BJ (cell line): ENCODE data around the gene DTX3. TPM values are rescaled to one million over a fixed set of nuclear protein-coding genes. Genes with fewer than 3 reads are reported as not detected.

Experiments used
- CTCF ChIA-PET: fragments of 350-600 bp; formaldehyde crosslinking; extraction: SDS; loops from one replicate; lab custom pipeline; 2021; ENCODE audit warnings: antibody characterized with exemption, inconsistent platforms; lab: Yijun Ruan, JAX
- POLR2A ChIA-PET: fragments of 300-600 bp; sonication (Branson Sonifier 250); formaldehyde crosslinking; extraction: SDS; loops from one replicate; lab custom pipeline; 2021; ENCODE audit warnings: antibody characterized with exemption; lab: Charles Lee
- DNase-seq: peaks from one replicate; pipeline ENCODE4 v3.0.0-alpha.2; 2011; ENCODE audit warnings: low read depth
- H3K27me3 ChIP-seq: 2 replicates; pipeline ENCODE4 v1.6.0; 2011; ENCODE audit warnings: low read length; ENCODE audit not compliant: control insufficient read depth, insufficient read depth
- H3K36me3 ChIP-seq: 2 replicates; pipeline ENCODE4 v1.5.1; 2011; ENCODE audit warnings: low read length; ENCODE audit not compliant: control insufficient read depth, insufficient read depth
- H3K4me3 ChIP-seq: 2 replicates; pipeline ENCODE4 v1.5.1; 2011; ENCODE audit warnings: low read depth, mild to moderate bottlenecking, control low read depth, low read length
- polyA plus RNA-seq: library from polyadenylated mRNA; depleted of rRNA; stranded (reverse); fragments of >200 nt; gene quantifications from 2 replicates; pipeline ENCODE4 v1.2.3, GENCODE V29; 2011
- TF ChIP-seq, protein P1 (sequence below): IDR thresholded peaks from 2 replicates; pipeline ENCODE4 v1.5.1; 2011; ENCODE audit warnings: low read depth, mild to moderate bottlenecking, control low read depth, inconsistent platforms, low read length, moderate library complexity; ENCODE audit not compliant: insufficient read depth

DTX3 gene
- polyA plus RNA-seq, 1 experiment = 26.0 TPM

DNA sequence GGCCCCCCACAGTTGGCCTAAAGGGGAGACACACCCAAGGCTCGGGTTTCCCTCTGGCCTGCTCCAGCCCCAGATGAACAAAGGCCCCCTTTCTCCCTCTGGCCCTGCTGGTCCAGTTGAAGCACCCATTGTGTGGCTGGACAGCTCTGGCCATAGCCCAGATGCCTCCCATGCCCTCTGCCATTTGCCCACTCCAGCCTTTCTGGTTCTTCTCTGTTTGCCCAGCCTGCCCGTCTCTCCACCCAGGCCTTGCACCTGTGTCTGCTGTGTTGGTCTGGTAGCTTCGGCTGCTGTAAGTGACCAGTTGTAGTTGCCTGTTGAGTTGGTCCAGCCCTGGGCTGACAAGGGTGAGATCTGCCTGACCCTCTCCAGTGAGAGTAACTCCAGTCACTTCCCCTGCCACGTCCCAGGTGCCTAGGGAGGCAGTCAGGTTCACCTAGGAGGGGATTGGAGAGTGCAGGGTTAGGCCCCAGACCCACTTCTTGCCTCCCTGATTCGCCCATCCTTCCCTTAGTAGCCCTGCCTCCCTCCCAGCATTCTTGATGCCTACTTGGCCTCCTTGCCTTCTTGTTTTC is 25.4 kb downstream of the DTX3 start:
- ChIA-PET POLR2A (no interaction called here), CTCF (interaction anchor here (0.6 to 17.5 kb wide), 5 partner anchors 9 to 169 kb away, joined by 3 to 257 read pairs (median 3); no protein-coding TSS in a partner anchor)
- TF ChIP-seq, protein P1, sequence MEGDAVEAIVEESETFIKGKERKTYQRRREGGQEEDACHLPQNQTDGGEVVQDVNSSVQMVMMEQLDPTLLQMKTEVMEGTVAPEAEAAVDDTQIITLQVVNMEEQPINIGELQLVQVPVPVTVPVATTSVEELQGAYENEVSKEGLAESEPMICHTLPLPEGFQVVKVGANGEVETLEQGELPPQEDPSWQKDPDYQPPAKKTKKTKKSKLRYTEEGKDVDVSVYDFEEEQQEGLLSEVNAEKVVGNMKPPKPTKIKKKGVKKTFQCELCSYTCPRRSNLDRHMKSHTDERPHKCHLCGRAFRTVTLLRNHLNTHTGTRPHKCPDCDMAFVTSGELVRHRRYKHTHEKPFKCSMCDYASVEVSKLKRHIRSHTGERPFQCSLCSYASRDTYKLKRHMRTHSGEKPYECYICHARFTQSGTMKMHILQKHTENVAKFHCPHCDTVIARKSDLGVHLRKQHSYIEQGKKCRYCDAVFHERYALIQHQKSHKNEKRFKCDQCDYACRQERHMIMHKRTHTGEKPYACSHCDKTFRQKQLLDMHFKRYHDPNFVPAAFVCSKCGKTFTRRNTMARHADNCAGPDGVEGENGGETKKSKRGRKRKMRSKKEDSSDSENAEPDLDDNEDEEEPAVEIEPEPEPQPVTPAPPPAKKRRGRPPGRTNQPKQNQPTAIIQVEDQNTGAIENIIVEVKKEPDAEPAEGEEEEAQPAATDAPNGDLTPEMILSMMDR = no peak
- Histone ChIP-seq H3K4me3 (no peak overlapping the region), H3K36me3 (no peaks in the 10 kb centered on the region), H3K27me3 (peaks cover 23% of the 10 kb centered on the region)
- DNase-seq = no peak

- POLR2A ChIA-PET = no interaction called here
- Histone ChIP-seq H3K36me3 (no peaks in the 10 kb centered on the region), H3K27me3 (peaks cover 22% of the 10 kb centered on the region), H3K4me3 (no peak overlapping the region)
- TF ChIP-seq, protein P1 = no peak
- no peak for DNase-seq
- CTCF ChIA-PET = interaction anchor here (1.0 to 17.5 kb wide), 5 partner anchors 10 to 168 kb away, joined by 3 to 257 read pairs (median 4); no protein-coding TSS in a partner anchor
Observed at GRCh38 chr12:57630891-57631433, 26.3 kb downstream of the DTX3 start.

- TF ChIP-seq, protein P1 = no peak
- H3K4me3 ChIP-seq = peak overlapping the region; percentile 49
- no peaks in the 10 kb centered on the region for H3K36me3 ChIP-seq
- H3K27me3 ChIP-seq = peaks cover 18% of the 10 kb centered on the region
- no peak for DNase-seq
- ChIA-PET CTCF (interaction anchor here (1.0 to 17.5 kb wide), 4 partner anchors 9 to 49 kb away, joined by 4 to 257 read pairs (median 11); no protein-coding TSS in a partner anchor), POLR2A (no interaction called here)
Observed at GRCh38 chr12:57631566-57632072, 27.0 kb downstream of the DTX3 start.

GRCh38 chr12:57632073-57632957 is 27.7 kb downstream of the DTX3 start:
- no peaks in the 10 kb centered on the region for H3K36me3 ChIP-seq
- H3K4me3 ChIP-seq = peak overlapping the region; percentile 49
- CTCF ChIA-PET = interaction anchor here (0.6 to 17.5 kb wide), 25 partner anchors 9 to 342 kb away, joined by 3 to 257 read pairs (median 4); partner anchors contain the start of gene PIP4K2C
- TF ChIP-seq, protein P1 = no peak
- DNase-seq = no peak
- POLR2A ChIA-PET = no interaction called here
- peaks cover 16% of the 10 kb centered on the region for H3K27me3 ChIP-seq
